Hepatocyte (in vitro differentiated cells): Measurements from ENCODE around the gene MSX2.

Source experiments
- CTCF ChIP-seq: fragments of 200-600 bp; sonication (generic); IDR thresholded peaks from 2 replicates; pipeline ENCODE4 v1.5.1; 2016; ENCODE audit warnings: antibody characterized with exemption, mild to moderate bottlenecking; ENCODE audit not compliant: poor library complexity
- EZH2phosphoT487 ChIP-seq: fragments of 200-600 bp; sonication (generic); IDR thresholded peaks from one replicate; pipeline ENCODE4 v1.6.1; 2018; ENCODE audit warnings: antibody characterized with exemption, mild to moderate bottlenecking, low read depth, moderate library complexity; ENCODE audit not compliant: unreplicated experiment, severe bottlenecking

GRCh38 chr5:174707671-174708070 is 16.7 kb upstream of the MSX2 start:
- no peak for TF ChIP-seq CTCF
- no peak for TF ChIP-seq EZH2phosphoT487
